B cell (primary cell): ENCODE results near the gene ARPC2. TPM values are rescaled to one million over a fixed set of nuclear protein-coding genes. Genes with fewer than 3 reads are reported as not detected.

Experiments used
- ATAC-seq: fragments of 200-7000 bp; cut with Tn5 transposase; one replicate; pipeline ENCODE4 v1.10.0; 2021; ENCODE audit warnings: low read depth, mild to moderate bottlenecking, moderate number of reproducible peaks, moderate library complexity
- CTCF ChIA-PET: fragments of 350-600 bp; sonication (Branson Sonifier 250); formaldehyde crosslinking; loops from one replicate; lab custom pipeline; 2021; ENCODE audit warnings: antibody characterized with exemption, inconsistent platforms; lab: Charles Lee
- POLR2A ChIA-PET: fragments of 350-600 bp; sonication (Branson Sonifier 250); formaldehyde crosslinking; loops from one replicate; lab custom pipeline; 2021; ENCODE audit warnings: antibody characterized with exemption; lab: Charles Lee
- DNase-seq: peaks from one replicate; pipeline ENCODE4 v3.0.0; 2013
- H2AFZ ChIP-seq: 2 replicates; pipeline ENCODE4 v1.6.1; 2012; ENCODE audit warnings: mild to moderate bottlenecking, low read depth, low read length; ENCODE audit not compliant: insufficient read depth, poor library complexity, severe bottlenecking
- H3K27ac ChIP-seq, 2 donors: 1 replicate in 1 of 2; 2 replicates in 1 of 2; pipeline ENCODE4 v1.5.1; 2012 to 2013; ENCODE audit warnings: low read length in 2 of 2, mild to moderate bottlenecking in 2 of 2, moderate library complexity in 1 of 2
- H3K27me3 ChIP-seq, 4 experiments: fragments of 200-600 bp in 1 of 4; sonication (generic) in 1 of 4; replicated peaks in 1 of 4; 1 replicate in 2 of 4; 2 replicates in 2 of 4; pipeline versions ENCODE4 v1.6.1 to v1.7.0; 2013 to 2016; ENCODE audit warnings: low read length in 3 of 4, mild to moderate bottlenecking in 2 of 4, mixed read lengths in 1 of 4, moderate library complexity in 1 of 4; ENCODE audit not compliant: insufficient read depth in 4 of 4, control insufficient read depth in 3 of 4; ENCODE audit errors: control extremely low read depth in 1 of 4
- H3K36me3 ChIP-seq, 2 experiments: replicated peaks in 1 of 2; 1 replicate in 1 of 2; 2 replicates in 1 of 2; pipeline versions ENCODE4 v1.6.1 to v1.7.1; 2013; ENCODE audit warnings: low read length in 1 of 2; ENCODE audit not compliant: insufficient read depth in 2 of 2, control insufficient read depth in 1 of 2; ENCODE audit errors: control extremely low read depth in 1 of 2, extremely low read depth in 1 of 2
- H3K4me1 ChIP-seq, 2 donors: fragments of 200-600 bp in 1 of 2; sonication (generic) in 1 of 2; 1 replicate in 1 of 2; 2 replicates in 1 of 2; pipeline versions ENCODE4 v1.5.1 to v1.6.1; 2013 to 2017; ENCODE audit warnings: low read length in 2 of 2; ENCODE audit not compliant: control insufficient read depth in 2 of 2, insufficient read depth in 2 of 2
- H3K4me2 ChIP-seq: replicated peaks from 2 replicates; pipeline ENCODE3; 2012; ENCODE audit warnings: mild to moderate bottlenecking, low read depth, low read length; ENCODE audit not compliant: poor library complexity, severe bottlenecking
- H3K4me3 ChIP-seq, 5 experiments: fragments of 200-600 bp in 1 of 5; sonication (generic) in 1 of 5; 1 replicate in 3 of 5; 2 replicates in 2 of 5; pipeline versions ENCODE4 v1.5.1 to v1.7.0; 2011 to 2016; ENCODE audit warnings: low read length in 4 of 5, mild to moderate bottlenecking in 4 of 5, low read depth in 2 of 5, control low read depth in 1 of 5, moderate library complexity in 1 of 5; ENCODE audit not compliant: insufficient read depth in 1 of 5; ENCODE audit errors: control extremely low read depth in 1 of 5, extremely low read depth in 1 of 5
- H3K79me2 ChIP-seq: fragments of 200-600 bp; sonication (generic); one replicate; pipeline ENCODE4 v1.6.0; 2016; ENCODE audit warnings: low read length; ENCODE audit not compliant: control insufficient read depth, insufficient read depth
- H3K9ac ChIP-seq: fragments of 200-600 bp; sonication (generic); 2 replicates; pipeline ENCODE4 v1.6.1; 2017; ENCODE audit warnings: mild to moderate bottlenecking, low read length, moderate library complexity
- H3K9me3 ChIP-seq, 3 donors: one replicate each; pipeline versions ENCODE4 v1.6.1 to v1.7.1; 2013; ENCODE audit warnings: low read length in 2 of 3; ENCODE audit not compliant: control insufficient read depth in 2 of 3, insufficient read depth in 1 of 3; ENCODE audit errors: control extremely low read depth in 1 of 3
- H4K20me1 ChIP-seq: 2 replicates; pipeline ENCODE4 v1.6.0; 2012; ENCODE audit warnings: mild to moderate bottlenecking, low read length; ENCODE audit not compliant: insufficient read depth, control insufficient read depth, poor library complexity, severe bottlenecking
- H3K27ac Mint-ChIP-seq: one replicate; pipeline ENCODE4 v1.8.0; 2021; ENCODE audit warnings: mixed read lengths
- H3K27me3 Mint-ChIP-seq: one replicate; pipeline ENCODE4 v1.8.0; 2021; ENCODE audit warnings: mixed read lengths
- H3K4me1 Mint-ChIP-seq: one replicate; pipeline ENCODE4 v1.8.0; 2021; ENCODE audit warnings: mixed read lengths
- H3K4me3 Mint-ChIP-seq: one replicate; pipeline ENCODE4 v1.8.0; 2021; ENCODE audit warnings: mixed read lengths
- H3K9me3 Mint-ChIP-seq: one replicate; pipeline ENCODE4 v1.8.0; 2022; ENCODE audit warnings: mixed read lengths; ENCODE audit not compliant: insufficient read depth
- CTCF ChIP-seq: fragments of 200-600 bp; IDR thresholded peaks from one replicate; pipeline ENCODE4 v1.8.0; 2022; ENCODE audit warnings: antibody characterized with exemption, mild to moderate bottlenecking
- EZH2 ChIP-seq: IDR thresholded peaks from 2 replicates; pipeline ENCODE4 v1.6.1; 2012; ENCODE audit warnings: borderline replicate concordance, low read depth, mild to moderate bottlenecking, moderate library complexity, low read length; ENCODE audit not compliant: insufficient read depth, poor library complexity, severe bottlenecking
- WGBS: methylation state at CpG from one replicate; pipeline ENCODE4 v1.1.5; 2013; ENCODE audit warnings: missing lambda C conversion rate; ENCODE audit not compliant: insufficient coverage; 5-methylcytosine and 5-hydroxymethylcytosine counted together
- intact Hi-C: fragments of 100-400 bp; cut with micrococcal nuclease; formaldehyde crosslinking; loops from one replicate; pipeline ENCODE4 v1.10.0; 2022
- polyA plus RNA-seq: library from polyadenylated mRNA; depleted of rRNA; stranded (reverse); fragments of >200 nt; gene quantifications from 2 replicates; pipeline ENCODE4 v1.2.3, GENCODE V29; 2012
- total RNA-seq, 2 donors: library from RNA; stranded (reverse); fragments of 120-200 nt in 1 of 2; gene quantifications; 1 replicate in 1 of 2; 2 replicates in 1 of 2; pipeline versions ENCODE4 v1.2.3 to v1.2.4, GENCODE V29; 2013 to 2022

Gene ARPC2
- total and polyA plus RNA-seq, 2 donors (not counting 1 experiment from before 2014, with no cell fraction given), result 314 to 343 TPM

DNA sequence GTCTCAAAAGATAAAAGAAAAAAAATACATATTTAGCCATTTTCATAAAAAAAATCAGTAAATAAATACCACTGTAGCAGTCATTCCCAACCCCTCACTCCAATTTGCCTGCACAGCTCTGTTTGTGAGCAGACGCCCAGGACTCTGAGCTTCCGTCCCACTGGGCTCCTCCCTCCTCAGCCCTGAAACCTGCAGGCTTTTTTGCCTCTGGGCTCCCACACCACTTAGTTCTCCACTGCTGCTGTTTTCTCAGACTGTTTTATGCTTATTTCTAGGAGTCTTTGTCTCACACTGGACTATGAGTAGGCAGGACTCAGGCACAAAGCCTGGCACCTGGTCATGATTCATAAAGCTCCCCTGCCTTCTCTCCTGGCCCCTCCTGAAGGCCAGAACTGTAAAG, 44.1 kb upstream of the ARPC2 start:
- Histone ChIP-seq H3K79me2 (no peaks in the 10 kb centered on the region), H2AFZ (no peak overlapping the region), H3K4me2 (no peak overlapping the region), H3K9me3 (no peaks in the 10 kb centered on the region), H3K4me3 (no peak overlapping the region), H4K20me1 (no peaks in the 10 kb centered on the region), H3K27ac (no peak overlapping the region), H3K4me1 (peaks cover 0 to 7% of the 10 kb centered on the region in 2 donors), H3K27me3 (peaks cover 0 to 9% (median 0%) of the 10 kb centered on the region in 4 experiments), H3K9ac (no peak overlapping the region), H3K36me3 (no peaks in the 10 kb centered on the region)
- ChIA-PET CTCF (no interaction called here), POLR2A (no interaction called here)
- Mint-ChIP-seq H3K4me1 (peaks cover 11% of the 10 kb centered on the region), H3K27me3 (peaks cover 12% of the 10 kb centered on the region), H3K27ac (no peak overlapping the region), H3K9me3 (no peaks in the 10 kb centered on the region), H3K4me3 (no peak overlapping the region)
- 94% methylated on average over 2 of the region's 2 CpGs for WGBS
- intact Hi-C loops, result no loop called here
- DNase-seq (no peak), ATAC-seq (no peak)
- TF ChIP-seq CTCF, result no peak
- TF ChIP-seq EZH2, result no peak

GRCh38 chr2:218179782-218180181, 37.2 kb upstream of the ARPC2 start:
- Histone ChIP-seq H3K9me3 (no peaks in the 10 kb centered on the region), H3K36me3 (no peaks in the 10 kb centered on the region), H4K20me1 (no peaks in the 10 kb centered on the region), H3K4me1 (no peaks in the 10 kb centered on the region), H3K27me3 (peaks cover 0 to 8% (median 2%) of the 10 kb centered on the region in 4 experiments), H3K4me2 (no peak overlapping the region), H3K27ac (no peak overlapping the region), H3K4me3 (no peak overlapping the region), H3K79me2 (no peaks in the 10 kb centered on the region), H3K9ac (no peak overlapping the region), H2AFZ (no peak overlapping the region)
- Mint-ChIP-seq H3K27ac (no peak overlapping the region), H3K9me3 (no peaks in the 10 kb centered on the region), H3K4me1 (no peaks in the 10 kb centered on the region), H3K4me3 (no peak overlapping the region), H3K27me3 (peaks cover 17% of the 10 kb centered on the region)
- intact Hi-C loops, result no loop called here
- CTCF ChIA-PET, result no interaction called here
- DNase-seq (no peak), ATAC-seq (no peak)
- no peak for TF ChIP-seq CTCF
- no peak for TF ChIP-seq EZH2
- POLR2A ChIA-PET, result no interaction called here
- WGBS, result 88% methylated on average over 2 of the region's 4 CpGs
